SH-SY5Y (cell line): Measurements from ENCODE around the gene XPC.

Experiments
- GATA2 ChIP-seq: IDR thresholded peaks from 2 replicates; pipeline ENCODE4 v1.6.1; 2011; ENCODE audit warnings: mild to moderate bottlenecking, low read depth, low read length
- GATA3 ChIP-seq: IDR thresholded peaks from 2 replicates; pipeline ENCODE4 v1.6.1; 2011; ENCODE audit warnings: low read depth, mild to moderate bottlenecking, low read length, moderate library complexity

DNA sequence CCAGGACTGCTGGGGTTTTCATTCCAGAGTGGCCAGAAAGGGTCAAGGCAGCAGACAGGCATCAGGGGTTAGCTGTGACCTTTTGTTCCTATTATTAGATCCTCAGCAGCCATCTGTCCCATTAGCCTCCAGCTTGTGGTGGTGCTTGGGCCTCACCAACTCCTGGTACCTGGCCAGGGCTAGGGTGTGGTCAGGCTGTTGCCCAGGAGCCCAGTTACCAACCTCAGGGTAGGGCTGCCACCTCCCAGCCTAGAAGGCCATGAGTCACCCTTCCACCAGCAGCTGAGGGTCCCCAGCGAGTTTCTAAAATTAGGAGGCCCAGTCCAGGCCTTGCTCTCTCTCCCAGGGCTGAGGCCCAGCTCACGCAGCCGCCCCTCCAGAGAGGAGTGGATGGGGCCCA lies 41.4 kb downstream of the XPC start:
- TF ChIP-seq GATA2 (no peak), GATA3 (no peak)
